ENCODE data around the gene CDH23.

CDH23 gene

GRCh38 chr10:71370031-71370430, 26.7 kb upstream of the CDH23 start:
- no peak for DNase-seq

- no peak for DNase-seq
These were observed 25.0 kb upstream of the CDH23 start for GRCh38 chr10:71371750-71372166.

- no peak for DNase-seq
These were observed 23.7 kb upstream of the CDH23 start for GRCh38 chr10:71372882-71373495.

- no peak for DNase-seq
These were observed 22.1 kb upstream of the CDH23 start for GRCh38 chr10:71374481-71375233.

GRCh38 chr10:71375952-71376351, 20.8 kb upstream of the CDH23 start:
- DNase-seq: no peak

GRCh38 chr10:71378336-71379117, 18.2 kb upstream of the CDH23 start:
- DNase-seq: no peak

GRCh38 chr10:71379118-71379766, 17.5 kb upstream of the CDH23 start:
- DNase-seq: no peak

GRCh38 chr10:71380841-71381240, 15.9 kb upstream of the CDH23 start:
- DNase-seq: no peak

- DNase-seq: no peak
These were observed 15.1 kb upstream of the CDH23 start for GRCh38 chr10:71381611-71382010.

GRCh38 chr10:71382028-71382427, 14.7 kb upstream of the CDH23 start:
- DNase-seq: no peak

GRCh38 chr10:71382757-71383156, 14.0 kb upstream of the CDH23 start:
- DNase-seq: no peak

GRCh38 chr10:71383972-71384687, 12.6 kb upstream of the CDH23 start:
- DNase-seq: peak; percentile 56

GRCh38 chr10:71388171-71388570, 8.5 kb upstream of the CDH23 start:
- DNase-seq: no peak

GRCh38 chr10:71388583-71389310, 8.0 kb upstream of the CDH23 start:
- no peak for DNase-seq

GRCh38 chr10:71389768-71390460, 6.8 kb upstream of the CDH23 start:
- no peak for DNase-seq

- no peak for DNase-seq
These were observed 6.3 kb upstream of the CDH23 start for GRCh38 chr10:71390461-71390835.

GRCh38 chr10:71390921-71391690, 5.6 kb upstream of the CDH23 start:
- DNase-seq: no peak

GRCh38 chr10:71391701-71392100, 5.0 kb upstream of the CDH23 start:
- DNase-seq: no peak

- no peak for DNase-seq
These were observed 4.4 kb upstream of the CDH23 start for GRCh38 chr10:71392292-71392691.

Data from effector CD8-positive, alpha-beta T cell (primary cell).